Activated CD8-positive, alpha-beta memory T cell treated with anti-CD3 and anti-CD28 coated beads, Interleukin-2, amount 50 U/mL, for 1 hour (primary cell): ENCODE results near the gene RPRD1B.
"Not testable (repeated sequence)": the region's sequence is repeated elsewhere in the genome, so short reads cannot be mapped to it uniquely, and the experiment has no call there.

Experiments used
- DNase-seq: peaks from one replicate; pipeline ENCODE4 v3.0.0-alpha.2; 2020; ENCODE audit errors: extremely low read depth

Gene RPRD1B

GRCh38 chr20:38073307-38074071, 39.9 kb downstream of the RPRD1B start:
- DNase-seq, result no peak

GRCh38 chr20:38075161-38075998, 41.8 kb downstream of the RPRD1B start:
- no peak for DNase-seq

GRCh38 chr20:38076548-38076947, 43.0 kb downstream of the RPRD1B start:
- no peak for DNase-seq

GRCh38 chr20:38078084-38078483, 44.5 kb downstream of the RPRD1B start:
- no peak for DNase-seq

GRCh38 chr20:38079353-38079752, 45.8 kb downstream of the RPRD1B start:
- no peak for DNase-seq

- no peak for DNase-seq
Measured at GRCh38 chr20:38081575-38081974, 48.0 kb downstream of the RPRD1B start.

- no peak for DNase-seq
Measured at GRCh38 chr20:38082894-38083293, 49.3 kb downstream of the RPRD1B start.

- DNase-seq, result no peak
Measured at GRCh38 chr20:38083338-38084048, 49.9 kb downstream of the RPRD1B start.

- DNase-seq, result no peak
Measured at GRCh38 chr20:38084425-38084951, 50.9 kb downstream of the RPRD1B start.

GRCh38 chr20:38085026-38085425, 51.5 kb downstream of the RPRD1B start:
- DNase-seq, result no peak

GRCh38 chr20:38089500-38089899, 56.0 kb downstream of the RPRD1B start:
- DNase-seq, result no peak

GRCh38 chr20:38090061-38090460, 56.5 kb downstream of the RPRD1B start:
- DNase-seq, result no peak

- no peak for DNase-seq
Measured at GRCh38 chr20:38091441-38092216, 58.1 kb downstream of the RPRD1B start.

GRCh38 chr20:38092260-38092857, 58.8 kb downstream of the RPRD1B start:
- DNase-seq, result no peak

- DNase-seq, result no peak
Measured at GRCh38 chr20:38092915-38093314, 59.4 kb downstream of the RPRD1B start.

GRCh38 chr20:38093641-38094077, 60.1 kb downstream of the RPRD1B start:
- DNase-seq, result no peak

- peak; percentile 4 for DNase-seq
Measured at GRCh38 chr20:38094373-38094891, 60.9 kb downstream of the RPRD1B start.

GRCh38 chr20:38095017-38095686, 61.6 kb downstream of the RPRD1B start:
- no peak for DNase-seq

GRCh38 chr20:38098952-38099351, 65.4 kb downstream of the RPRD1B start:
- no peak for DNase-seq

- DNase-seq, result not testable (repeated sequence)
Measured at GRCh38 chr20:38102206-38102605, 68.7 kb downstream of the RPRD1B start.
